Smooth muscle cell (in vitro differentiated cells): ENCODE results near the gene CARS2. TPM values are rescaled to one million over a fixed set of nuclear protein-coding genes. Genes with fewer than 3 reads are reported as not detected.

Experiments used
- DNase-seq: peaks from one replicate; lab custom pipeline; 2025; ENCODE audit not compliant: unreplicated experiment; lab: John Stamatoyannopoulos, UW
- H2AFZ ChIP-seq: fragments of 200-600 bp; sonication (generic); 2 replicates; pipeline ENCODE4 v1.6.0; 2016; ENCODE audit warnings: antibody characterized with exemption, low read depth, mild to moderate bottlenecking
- H3F3A ChIP-seq: fragments of 200-600 bp; sonication (generic); 2 replicates; pipeline ENCODE4 v1.6.0; 2017; ENCODE audit warnings: antibody characterized with exemption, low read depth
- H3K27ac ChIP-seq: fragments of 200-600 bp; sonication (generic); 2 replicates; pipeline ENCODE4 v1.5.1; 2016; ENCODE audit warnings: low read depth, mild to moderate bottlenecking
- H3K27me3 ChIP-seq: fragments of 200-600 bp; sonication (generic); 2 replicates; pipeline ENCODE4 v1.6.1; 2016; ENCODE audit warnings: low read depth, mild to moderate bottlenecking
- H3K36me3 ChIP-seq: fragments of 200-600 bp; sonication (generic); 2 replicates; pipeline ENCODE4 v1.5.1; 2016; ENCODE audit warnings: low read depth
- H3K4me1 ChIP-seq: fragments of 200-600 bp; sonication (generic); 2 replicates; pipeline ENCODE4 v1.5.1; 2016; ENCODE audit warnings: low read depth
- H3K4me2 ChIP-seq: fragments of 200-600 bp; sonication (generic); 2 replicates; pipeline ENCODE4 v1.6.0; 2016; ENCODE audit warnings: mild to moderate bottlenecking
- H3K4me3 ChIP-seq: fragments of 200-600 bp; sonication (generic); 2 replicates; pipeline ENCODE4 v1.5.1; 2016; ENCODE audit warnings: mild to moderate bottlenecking
- H3K79me2 ChIP-seq: fragments of 200-600 bp; sonication (generic); 2 replicates; pipeline ENCODE4 v1.6.0; 2016; ENCODE audit warnings: low read depth, mild to moderate bottlenecking
- H3K9ac ChIP-seq: fragments of 200-600 bp; sonication (generic); 2 replicates; pipeline ENCODE4 v1.6.0; 2016; ENCODE audit warnings: low read depth
- H3K9me3 ChIP-seq: fragments of 200-600 bp; sonication (generic); replicated peaks from 2 replicates; pipeline ENCODE4 v1.5.1; 2016; ENCODE audit warnings: low read depth
- H4K20me1 ChIP-seq: fragments of 200-600 bp; sonication (generic); 2 replicates; pipeline ENCODE4 v1.6.0; 2016; ENCODE audit warnings: low read depth
- WGBS: methylation state at CpG from one replicate; pipeline ENCODE4 v1.1.7; 2016; ENCODE audit warnings: low lambda C conversion rate; 5-methylcytosine and 5-hydroxymethylcytosine counted together
- polyA plus RNA-seq: library from polyadenylated mRNA; unstranded; fragments of >200 nt; fragmentation: Nextera tagmentation; extraction: Ambion mirVana; gene quantifications from 2 replicates; pipeline ENCODE4 v1.2.1, GENCODE V29; 2016
- total RNA-seq: library from RNA; depleted of rRNA; stranded (reverse); fragments of >200 nt; gene quantifications from 2 replicates; pipeline ENCODE4 v1.2.3, GENCODE V29; 2014
- TF ChIP-seq, protein P1 (sequence below): fragments of 200-600 bp; sonication (generic); IDR thresholded peaks from 2 replicates; pipeline ENCODE4 v1.5.1; 2017; ENCODE audit warnings: borderline replicate concordance, mild to moderate bottlenecking, antibody characterized with exemption; ENCODE audit not compliant: insufficient read depth, poor library complexity, severe bottlenecking

CARS2 gene
- total and polyA plus RNA-seq, 2 experiments from 2014 or later, result 37.5 to 71.7 TPM

DNA sequence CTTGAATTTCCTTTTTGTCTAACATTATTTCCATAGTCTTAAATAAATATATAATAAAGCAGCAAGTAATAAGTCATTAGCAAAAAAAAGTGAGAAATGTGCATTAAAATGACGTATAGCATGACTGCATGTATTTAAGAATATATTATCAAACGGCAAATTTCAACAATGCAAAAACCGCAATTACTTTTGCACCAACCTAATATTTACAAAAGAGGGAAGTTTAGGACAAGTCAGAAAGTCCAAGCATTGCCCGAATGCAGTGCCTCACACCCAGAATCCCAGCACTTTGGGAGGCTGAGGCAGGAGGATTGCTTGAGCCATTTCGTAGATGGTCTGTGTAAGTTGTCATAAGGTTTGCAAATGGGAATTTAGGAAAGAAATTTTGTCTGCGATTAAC, 100.8 kb downstream of the CARS2 start:
- Histone ChIP-seq H3K9ac (no peak overlapping the region), H4K20me1 (no peaks in the 10 kb centered on the region), H3K27me3 (no peaks in the 10 kb centered on the region), H3K9me3 (no peaks in the 10 kb centered on the region), H3K27ac (no peak overlapping the region), H3K4me3 (no peak overlapping the region), H3K4me2 (no peak overlapping the region), H3K36me3 (no peaks in the 10 kb centered on the region), H3K79me2 (no peaks in the 10 kb centered on the region), H3K4me1 (no peaks in the 10 kb centered on the region), H3F3A (no peaks in the 10 kb centered on the region), H2AFZ (no peak overlapping the region)
- TF ChIP-seq, protein P1, sequence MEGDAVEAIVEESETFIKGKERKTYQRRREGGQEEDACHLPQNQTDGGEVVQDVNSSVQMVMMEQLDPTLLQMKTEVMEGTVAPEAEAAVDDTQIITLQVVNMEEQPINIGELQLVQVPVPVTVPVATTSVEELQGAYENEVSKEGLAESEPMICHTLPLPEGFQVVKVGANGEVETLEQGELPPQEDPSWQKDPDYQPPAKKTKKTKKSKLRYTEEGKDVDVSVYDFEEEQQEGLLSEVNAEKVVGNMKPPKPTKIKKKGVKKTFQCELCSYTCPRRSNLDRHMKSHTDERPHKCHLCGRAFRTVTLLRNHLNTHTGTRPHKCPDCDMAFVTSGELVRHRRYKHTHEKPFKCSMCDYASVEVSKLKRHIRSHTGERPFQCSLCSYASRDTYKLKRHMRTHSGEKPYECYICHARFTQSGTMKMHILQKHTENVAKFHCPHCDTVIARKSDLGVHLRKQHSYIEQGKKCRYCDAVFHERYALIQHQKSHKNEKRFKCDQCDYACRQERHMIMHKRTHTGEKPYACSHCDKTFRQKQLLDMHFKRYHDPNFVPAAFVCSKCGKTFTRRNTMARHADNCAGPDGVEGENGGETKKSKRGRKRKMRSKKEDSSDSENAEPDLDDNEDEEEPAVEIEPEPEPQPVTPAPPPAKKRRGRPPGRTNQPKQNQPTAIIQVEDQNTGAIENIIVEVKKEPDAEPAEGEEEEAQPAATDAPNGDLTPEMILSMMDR, result no peak
- DNase-seq, result no peak
- 96% methylated on average over 6 of the region's 6 CpGs for WGBS

DNA sequence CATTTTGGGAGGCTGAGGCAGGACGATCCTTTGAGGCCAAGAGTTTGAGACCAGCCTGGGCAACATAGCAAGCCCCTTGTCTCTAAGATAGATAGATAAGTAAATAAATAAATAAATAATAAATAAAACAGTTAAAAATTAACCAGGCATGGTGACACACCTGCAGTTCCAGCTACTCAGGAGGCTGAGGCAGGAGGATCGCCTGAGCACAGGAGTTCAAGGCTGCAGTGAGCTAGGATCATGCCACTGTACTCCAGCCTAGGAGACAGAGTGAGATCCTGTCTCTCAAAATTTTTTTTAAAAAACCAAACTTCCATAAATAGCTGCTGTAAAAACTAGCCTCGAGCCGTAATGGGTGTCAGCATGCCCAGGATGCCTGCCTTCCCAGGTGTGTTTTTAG, 104.9 kb downstream of the CARS2 start:
- H3K9ac ChIP-seq, result no peak overlapping the region
- TF ChIP-seq, protein P1, result no peak
- no peaks in the 10 kb centered on the region for H3K4me1 ChIP-seq
- H3K4me2 ChIP-seq, result no peak overlapping the region
- H3K9me3 ChIP-seq, result no peaks in the 10 kb centered on the region
- H3K4me3 ChIP-seq, result no peak overlapping the region
- H3K27ac ChIP-seq, result no peak overlapping the region
- H3K79me2 ChIP-seq, result no peaks in the 10 kb centered on the region
- WGBS, result 77% methylated on average over 4 of the region's 4 CpGs
- no peaks in the 10 kb centered on the region for H4K20me1 ChIP-seq
- H3K27me3 ChIP-seq, result no peaks in the 10 kb centered on the region
- H3F3A ChIP-seq, result no peaks in the 10 kb centered on the region
- no peak for DNase-seq
- H2AFZ ChIP-seq, result no peak overlapping the region
- no peaks in the 10 kb centered on the region for H3K36me3 ChIP-seq

DNA sequence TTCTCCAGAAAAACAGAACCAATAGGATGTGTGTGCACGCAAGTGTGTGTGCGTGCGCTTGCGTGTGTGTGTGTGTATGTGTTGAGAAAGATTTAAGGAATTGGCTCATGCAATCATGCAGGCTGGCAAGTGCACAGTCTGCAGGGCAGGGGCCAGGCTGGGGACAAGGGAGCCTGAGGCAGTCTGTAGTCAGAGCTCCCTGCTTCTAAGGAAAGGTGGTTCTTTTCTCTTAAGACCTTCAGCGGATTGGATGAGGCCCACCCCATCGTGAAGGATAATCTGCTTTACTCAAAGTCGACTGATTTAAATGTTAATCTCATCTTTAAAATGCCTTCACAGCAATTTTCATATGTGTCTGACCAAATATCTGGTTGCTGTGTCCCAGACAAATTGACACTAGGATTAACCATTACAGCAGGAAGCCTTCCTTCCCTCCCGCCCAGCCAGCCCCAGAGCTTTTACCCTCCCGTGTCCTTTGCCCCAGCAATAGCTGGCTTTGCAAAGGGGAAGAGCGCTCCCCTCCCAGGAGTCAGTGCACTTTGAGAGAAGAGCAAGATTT, 105.6 kb downstream of the CARS2 start:
- H3K27me3 ChIP-seq, result no peaks in the 10 kb centered on the region
- H3F3A ChIP-seq, result no peaks in the 10 kb centered on the region
- TF ChIP-seq, protein P1, result no peak
- H4K20me1 ChIP-seq, result no peaks in the 10 kb centered on the region
- no peak overlapping the region for H3K27ac ChIP-seq
- 69% methylated on average over 10 of the region's 10 CpGs for WGBS
- no peaks in the 10 kb centered on the region for H3K36me3 ChIP-seq
- H3K4me1 ChIP-seq, result no peaks in the 10 kb centered on the region
- no peaks in the 10 kb centered on the region for H3K79me2 ChIP-seq
- no peak overlapping the region for H2AFZ ChIP-seq
- no peak overlapping the region for H3K9ac ChIP-seq
- no peak for DNase-seq
- H3K9me3 ChIP-seq, result no peaks in the 10 kb centered on the region
- no peak overlapping the region for H3K4me2 ChIP-seq
- no peak overlapping the region for H3K4me3 ChIP-seq

DNA sequence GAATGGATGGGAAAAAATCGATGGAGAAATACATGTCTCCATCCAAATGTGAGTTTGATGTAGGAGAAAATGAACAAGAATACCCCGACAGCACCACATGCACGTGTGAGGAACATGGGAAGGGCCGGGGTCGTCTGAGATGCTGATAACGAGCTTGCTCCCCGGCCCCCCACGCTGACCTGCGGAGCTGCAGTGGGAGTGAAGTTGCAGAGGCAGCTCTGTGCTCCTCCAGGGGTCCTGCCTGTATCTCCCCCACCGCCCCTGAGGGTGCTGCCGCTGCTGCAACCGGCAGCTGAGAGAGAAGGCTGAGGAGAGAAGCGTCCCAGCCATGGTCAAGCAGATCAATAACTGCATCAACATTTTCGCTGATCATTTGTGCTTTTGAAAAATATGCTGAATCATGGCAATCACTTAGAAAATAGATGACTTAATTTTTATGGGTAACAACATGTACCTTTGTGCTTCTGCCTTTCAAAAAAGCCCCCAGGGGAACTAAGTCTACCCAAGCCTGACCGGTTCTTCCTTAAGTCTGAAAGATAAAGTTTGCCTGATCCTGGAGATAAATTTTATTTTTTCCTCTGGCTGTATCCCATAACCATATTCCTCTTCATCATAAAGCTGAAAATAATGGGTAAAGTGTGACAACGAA, 108.8 kb downstream of the CARS2 start:
- Histone ChIP-seq H3K79me2 (no peaks in the 10 kb centered on the region), H2AFZ (no peak overlapping the region), H3K4me3 (no peak overlapping the region), H4K20me1 (no peaks in the 10 kb centered on the region), H3F3A (no peaks in the 10 kb centered on the region), H3K27me3 (no peaks in the 10 kb centered on the region), H3K4me2 (no peak overlapping the region), H3K9ac (no peak overlapping the region), H3K9me3 (no peaks in the 10 kb centered on the region), H3K36me3 (no peaks in the 10 kb centered on the region), H3K27ac (no peak overlapping the region), H3K4me1 (no peaks in the 10 kb centered on the region)
- DNase-seq, result no peak
- WGBS, result 80% methylated on average over 16 of the region's 16 CpGs
- TF ChIP-seq, protein P1, result no peak
